ENCODE results near the gene CLDN15. TPM values are rescaled to one million over a fixed set of nuclear protein-coding genes. Genes with fewer than 3 reads are reported as not detected.

Gene CLDN15
- total RNA-seq, 1 experiment from 2014 or later: 6.5 TPM

DNA sequence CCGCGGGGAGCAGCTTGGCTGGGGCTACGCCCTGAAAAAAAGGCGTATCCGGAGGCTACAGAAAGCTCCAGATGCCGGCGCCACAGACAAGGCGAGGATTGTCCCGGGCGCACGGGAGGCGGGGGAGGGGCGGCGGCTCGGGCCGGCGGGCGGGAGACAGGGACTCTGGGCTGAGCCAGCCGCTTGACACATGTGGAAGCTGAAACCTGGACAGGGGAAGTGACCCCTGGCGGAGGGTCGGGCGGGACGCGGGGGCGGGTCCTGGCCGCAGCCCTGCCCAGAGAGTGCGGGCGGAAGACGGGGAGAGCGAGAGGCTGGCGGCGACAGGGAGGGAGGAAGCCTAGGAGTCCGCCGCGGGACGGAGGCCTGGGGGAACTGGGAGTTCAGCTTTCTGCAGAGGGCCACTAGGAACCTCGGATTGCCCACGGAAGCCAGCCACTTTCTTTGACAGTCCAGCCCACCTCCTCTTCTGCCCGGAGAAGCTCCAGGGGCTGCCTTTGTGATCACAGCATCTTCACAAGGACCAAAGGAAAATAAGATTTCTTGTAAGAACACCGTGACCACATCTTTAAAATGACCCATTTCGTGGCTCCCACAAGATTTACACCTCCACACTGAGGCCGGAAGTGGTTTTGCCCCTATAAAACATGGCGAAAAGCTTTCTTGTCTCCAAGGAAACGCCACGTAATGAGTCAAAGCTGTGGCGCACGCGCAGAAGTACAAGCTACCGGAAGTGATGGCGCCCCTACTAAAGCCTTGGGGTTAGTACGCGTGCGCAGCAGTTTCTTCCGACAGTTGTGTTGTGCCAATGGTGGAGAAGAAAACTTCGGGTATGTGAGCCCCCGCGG is 20.0 kb downstream of the CLDN15 start, which contains the start of the genes PLOD3 and ZNHIT1 (continued):
- TF ChIP-seq, protein P1, sequence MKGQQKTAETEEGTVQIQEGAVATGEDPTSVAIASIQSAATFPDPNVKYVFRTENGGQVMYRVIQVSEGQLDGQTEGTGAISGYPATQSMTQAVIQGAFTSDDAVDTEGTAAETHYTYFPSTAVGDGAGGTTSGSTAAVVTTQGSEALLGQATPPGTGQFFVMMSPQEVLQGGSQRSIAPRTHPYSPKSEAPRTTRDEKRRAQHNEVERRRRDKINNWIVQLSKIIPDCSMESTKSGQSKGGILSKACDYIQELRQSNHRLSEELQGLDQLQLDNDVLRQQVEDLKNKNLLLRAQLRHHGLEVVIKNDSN (CRISPR knock-in tag; IDR thresholded peaks at IDR 0.05): no peak
- TF ChIP-seq CBFB (CRISPR knock-in tag; IDR thresholded peaks at IDR 0.05; ENCODE audit: low read depth) (no peak), KAT7 (CRISPR knock-in tag; IDR thresholded peaks at IDR 0.05; ENCODE audit: borderline replicate concordance) (no peak; the same call in 1 of the 2 replicates), NR3C1 (CRISPR knock-in tag; conservative IDR thresholded peaks at IDR 0.05; ENCODE audit: low read depth) (no peak), FOXJ3 (CRISPR knock-in tag; IDR thresholded peaks at IDR 0.05; ENCODE audit: borderline replicate concordance) (no peak), JUN (CRISPR knock-in tag; IDR thresholded peaks at IDR 0.05) (no peak)
- TF ChIP-seq, protein P2, sequence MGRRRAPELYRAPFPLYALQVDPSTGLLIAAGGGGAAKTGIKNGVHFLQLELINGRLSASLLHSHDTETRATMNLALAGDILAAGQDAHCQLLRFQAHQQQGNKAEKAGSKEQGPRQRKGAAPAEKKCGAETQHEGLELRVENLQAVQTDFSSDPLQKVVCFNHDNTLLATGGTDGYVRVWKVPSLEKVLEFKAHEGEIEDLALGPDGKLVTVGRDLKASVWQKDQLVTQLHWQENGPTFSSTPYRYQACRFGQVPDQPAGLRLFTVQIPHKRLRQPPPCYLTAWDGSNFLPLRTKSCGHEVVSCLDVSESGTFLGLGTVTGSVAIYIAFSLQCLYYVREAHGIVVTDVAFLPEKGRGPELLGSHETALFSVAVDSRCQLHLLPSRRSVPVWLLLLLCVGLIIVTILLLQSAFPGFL (CRISPR knock-in tag; IDR thresholded peaks at IDR 0.05; ENCODE audit: borderline replicate concordance): no peak
- TF ChIP-seq, protein P3, sequence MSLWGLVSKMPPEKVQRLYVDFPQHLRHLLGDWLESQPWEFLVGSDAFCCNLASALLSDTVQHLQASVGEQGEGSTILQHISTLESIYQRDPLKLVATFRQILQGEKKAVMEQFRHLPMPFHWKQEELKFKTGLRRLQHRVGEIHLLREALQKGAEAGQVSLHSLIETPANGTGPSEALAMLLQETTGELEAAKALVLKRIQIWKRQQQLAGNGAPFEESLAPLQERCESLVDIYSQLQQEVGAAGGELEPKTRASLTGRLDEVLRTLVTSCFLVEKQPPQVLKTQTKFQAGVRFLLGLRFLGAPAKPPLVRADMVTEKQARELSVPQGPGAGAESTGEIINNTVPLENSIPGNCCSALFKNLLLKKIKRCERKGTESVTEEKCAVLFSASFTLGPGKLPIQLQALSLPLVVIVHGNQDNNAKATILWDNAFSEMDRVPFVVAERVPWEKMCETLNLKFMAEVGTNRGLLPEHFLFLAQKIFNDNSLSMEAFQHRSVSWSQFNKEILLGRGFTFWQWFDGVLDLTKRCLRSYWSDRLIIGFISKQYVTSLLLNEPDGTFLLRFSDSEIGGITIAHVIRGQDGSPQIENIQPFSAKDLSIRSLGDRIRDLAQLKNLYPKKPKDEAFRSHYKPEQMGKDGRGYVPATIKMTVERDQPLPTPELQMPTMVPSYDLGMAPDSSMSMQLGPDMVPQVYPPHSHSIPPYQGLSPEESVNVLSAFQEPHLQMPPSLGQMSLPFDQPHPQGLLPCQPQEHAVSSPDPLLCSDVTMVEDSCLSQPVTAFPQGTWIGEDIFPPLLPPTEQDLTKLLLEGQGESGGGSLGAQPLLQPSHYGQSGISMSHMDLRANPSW (CRISPR knock-in tag; conservative IDR thresholded peaks at IDR 0.05; ENCODE audit: low read depth): no peak
- TF ChIP-seq, protein P4, sequence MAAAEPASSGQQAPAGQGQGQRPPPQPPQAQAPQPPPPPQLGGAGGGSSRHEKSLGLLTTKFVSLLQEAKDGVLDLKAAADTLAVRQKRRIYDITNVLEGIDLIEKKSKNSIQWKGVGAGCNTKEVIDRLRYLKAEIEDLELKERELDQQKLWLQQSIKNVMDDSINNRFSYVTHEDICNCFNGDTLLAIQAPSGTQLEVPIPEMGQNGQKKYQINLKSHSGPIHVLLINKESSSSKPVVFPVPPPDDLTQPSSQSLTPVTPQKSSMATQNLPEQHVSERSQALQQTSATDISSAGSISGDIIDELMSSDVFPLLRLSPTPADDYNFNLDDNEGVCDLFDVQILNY (CRISPR knock-in tag; IDR thresholded peaks at IDR 0.05): peak; percentile 43; the same call in 1 of the 2 replicates

DNA sequence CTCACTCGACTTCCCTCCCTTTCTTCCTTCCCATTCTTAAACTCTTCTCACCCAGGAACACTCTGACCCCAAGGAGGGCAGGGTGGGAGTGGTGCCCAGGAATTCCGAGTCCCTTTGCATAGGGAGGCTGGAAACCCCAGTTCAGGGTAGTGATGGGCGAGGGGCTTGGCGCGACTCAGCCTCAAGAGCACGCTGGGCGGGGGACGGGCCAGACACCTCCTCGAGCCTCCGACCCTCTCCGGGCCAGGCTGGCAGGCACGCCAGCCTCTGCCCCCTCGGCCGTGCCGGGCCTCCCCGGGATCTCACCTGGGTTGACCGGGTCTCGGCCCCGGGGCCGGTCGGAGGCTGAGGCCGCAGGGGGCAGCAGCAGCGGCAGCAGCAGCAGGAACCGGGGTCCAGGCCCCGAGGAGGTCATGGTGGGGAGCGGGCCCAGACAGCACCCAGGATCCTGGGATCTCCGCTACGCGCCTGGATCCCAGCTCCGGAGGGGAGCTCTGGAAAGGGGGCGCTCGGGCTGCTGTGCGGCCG is 20.7 kb downstream of the CLDN15 start:
- DNase-seq (ENCODE audit: low spot score): peak; percentile 28
- TF ChIP-seq MXD4 (CRISPR knock-in tag; IDR thresholded peaks at IDR 0.05; ENCODE audit: borderline replicate concordance) (no peak), EMX1 (CRISPR knock-in tag; IDR thresholded peaks at IDR 0.05) (0 out of 2 replicates have a peak, but pooled peaks have one; percentile 8), FOXP1 (CRISPR knock-in tag; IDR thresholded peaks at IDR 0.05; ENCODE audit: borderline replicate concordance) (peak; percentile 62), OVOL2 (CRISPR knock-in tag; IDR thresholded peaks at IDR 0.05; ENCODE audit: borderline replicate concordance) (no peak)
- TF ChIP-seq, protein P5, sequence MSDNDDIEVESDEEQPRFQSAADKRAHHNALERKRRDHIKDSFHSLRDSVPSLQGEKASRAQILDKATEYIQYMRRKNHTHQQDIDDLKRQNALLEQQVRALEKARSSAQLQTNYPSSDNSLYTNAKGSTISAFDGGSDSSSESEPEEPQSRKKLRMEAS (CRISPR knock-in tag; IDR thresholded peaks at IDR 0.05): peak; percentile 66; the same call in 1 of the 2 replicates
- TF ChIP-seq, protein P1 (CRISPR knock-in tag; IDR thresholded peaks at IDR 0.05): 0 out of 2 replicates have a peak, but pooled peaks have one; percentile 39
- Mint-ChIP-seq H3K27ac (no peak overlapping the region), H3K4me3 (peak overlapping the region; percentile 98), H3K4me1 (peaks cover 23% of the 10 kb centered on the region), H3K36me3 (no peaks in the 10 kb centered on the region; the same call in 1 of the 2 replicates), H3K27me3 (ENCODE audit: low read depth) (no peaks in the 10 kb centered on the region), H3K9me3 (no peaks in the 10 kb centered on the region)
- peak; percentile 11 for ATAC-seq
- POLR2A ChIA-PET: interaction anchor here (0.6 to 1.6 kb wide), 10 partner anchors 11 to 330 kb away, joined by 3 to 7 read pairs (median 3); partner anchors contain the start of genes COL26A1 and MOGAT3
- CTCF ChIA-PET: interaction anchor here (0.6 to 3.6 kb wide), 25 partner anchors 15 to 322 kb away, joined by 3 to 64 read pairs (median 9); partner anchors contain the start of genes AP1S1, CLDN15, FIS1 and IFT22

Data from WTC11 (cell line).